Esophagus muscularis mucosa (tissue), 4 donors: ENCODE data around the gene ASB16. TPM values are rescaled to one million over a fixed set of nuclear protein-coding genes. Genes with fewer than 3 reads are reported as not detected.

Source experiments
- DNase-seq: peaks from one replicate; pipeline ENCODE4 v3.0.0-alpha.2; 2017; ENCODE audit errors: extremely low spot score
- H3K27ac ChIP-seq, 4 donors: fragments of 200-600 bp; sonication (generic); replicated peaks in 1 of 4; 1 replicate in 3 of 4; 2 replicates in 1 of 4; pipeline ENCODE4 v1.5.1; 2016 to 2019; ENCODE audit warnings: mild to moderate bottlenecking in 1 of 4
- H3K27me3 ChIP-seq, 4 donors: fragments of 200-600 bp; sonication (generic); one replicate each; pipeline versions ENCODE4 v1.5.1 to v1.6.0; 2016 to 2019
- H3K36me3 ChIP-seq, 4 donors: fragments of 200-600 bp; sonication (generic); one replicate each; pipeline ENCODE4 v1.5.1; 2016 to 2019
- H3K4me1 ChIP-seq, 4 donors: fragments of 200-600 bp; sonication (generic); one replicate each; pipeline ENCODE4 v1.5.1; 2016 to 2019
- H3K4me3 ChIP-seq, 4 donors: fragments of 200-600 bp; sonication (generic); 1 replicate in 2 of 4; 2 replicates in 2 of 4; pipeline ENCODE4 v1.5.1; 2016 to 2019; ENCODE audit warnings: mild to moderate bottlenecking in 4 of 4, moderate library complexity in 1 of 4
- H3K9me3 ChIP-seq, 4 donors: fragments of 200-600 bp; sonication (generic); 1 replicate in 3 of 4; 2 replicates in 1 of 4; pipeline ENCODE4 v1.5.1; 2016 to 2019
- CTCF ChIP-seq, 3 experiments: fragments of 200-600 bp in 2 of 3; fragments of 450-650 bp in 1 of 3; sonication (generic) in 2 of 3; IDR thresholded peaks; one replicate each; pipeline ENCODE4 v1.5.1; 2017 to 2019; ENCODE audit warnings: antibody characterized with exemption in 3 of 3, mild to moderate bottlenecking in 2 of 3, moderate library complexity in 1 of 3
- EP300 ChIP-seq: sonication (generic); formaldehyde crosslinking; IDR thresholded peaks from one replicate; pipeline ENCODE4 v1.6.1; 2017; ENCODE audit warnings: antibody characterized with exemption
- POLR2A ChIP-seq: fragments of 450-650 bp; IDR thresholded peaks from one replicate; pipeline ENCODE4 v1.6.1; 2017; ENCODE audit warnings: antibody characterized with exemption, moderate library complexity, mild to moderate bottlenecking, low read depth
- POLR2AphosphoS5 ChIP-seq, 2 donors: sonication (generic); formaldehyde crosslinking; IDR thresholded peaks; one replicate each; pipeline ENCODE4 v1.6.1; 2017; ENCODE audit warnings: antibody characterized with exemption in 2 of 2
- WGBS: methylation state at CpG from one replicate; pipeline ENCODE4 v1.1.5; 2018; 5-methylcytosine and 5-hydroxymethylcytosine counted together
- intact Hi-C: fragments of 100-400 bp; cut with DNase I; formaldehyde crosslinking; loops from one replicate; pipeline ENCODE4 v1.15.1; 2023
- total RNA-seq, 4 donors: library from RNA; depleted of rRNA; stranded (reverse); fragments of >200 nt; gene quantifications; one replicate each; pipeline versions ENCODE4 v1.1.0 to v1.2.1, GENCODE V29; 2016

Gene ASB16
- total RNA-seq, 4 donors from 2014 or later = 3.3 to 10.8 (median 6.0) TPM

- no peak for DNase-seq
- Histone ChIP-seq H3K9me3 (no peaks in the 10 kb centered on the region), H3K36me3 (peaks cover 34 to 91% (median 85%) of the 10 kb centered on the region in 4 donors), H3K4me1 (peaks cover 27 to 62% (median 44%) of the 10 kb centered on the region in 4 donors), H3K4me3 (no peak overlapping the region), H3K27me3 (peaks cover 0 to 8% (median 0%) of the 10 kb centered on the region in 4 donors), H3K27ac (no peak overlapping the region)
- no peak for TF ChIP-seq POLR2AphosphoS5 (IDR thresholded peaks at IDR 0.05)
- TF ChIP-seq CTCF (IDR thresholded peaks at IDR 0.05) = no peak
- TF ChIP-seq POLR2A = no peak
- TF ChIP-seq EP300 = no peak
- 75% methylated on average over 7 of the region's 31 CpGs for WGBS
- intact Hi-C loops = no loop called here
Observed at GRCh38 chr17:44212507-44213402, 42.3 kb downstream of the ASB16 start.

GRCh38 chr17:44213403-44214229, 43.1 kb downstream of the ASB16 start:
- intact Hi-C loops = no loop called here
- no peak for TF ChIP-seq EP300
- TF ChIP-seq POLR2A = no peak
- no peak for TF ChIP-seq CTCF (IDR thresholded peaks at IDR 0.05)
- no peak for TF ChIP-seq POLR2AphosphoS5 (IDR thresholded peaks at IDR 0.05)
- H3K36me3 ChIP-seq = peaks cover 30 to 83% (median 76%) of the 10 kb centered on the region in 4 donors
- H3K4me3 ChIP-seq = no peak overlapping the region
- H3K27me3 ChIP-seq = peaks cover 0 to 8% (median 0%) of the 10 kb centered on the region in 4 donors
- DNase-seq = no peak
- peaks cover 32 to 68% (median 50%) of the 10 kb centered on the region in 4 donors for H3K4me1 ChIP-seq
- no peaks in the 10 kb centered on the region for H3K9me3 ChIP-seq
- WGBS = 85% methylated on average over 12 of the region's 15 CpGs
- no peak overlapping the region for H3K27ac ChIP-seq

- peaks cover 27 to 77% (median 71%) of the 10 kb centered on the region in 4 donors for H3K36me3 ChIP-seq
- 100% methylated on average over 1 of the region's 1 CpG for WGBS
- intact Hi-C loops = no loop called here
Observed at GRCh38 chr17:44214230-44214494, 43.7 kb downstream of the ASB16 start.

GRCh38 chr17:44214896-44215295, 44.4 kb downstream of the ASB16 start:
- 95% methylated on average over 6 of the region's 6 CpGs for WGBS

More at GRCh38 chr17:44214230-44214494, 43.7 kb downstream of the ASB16 start:
- H3K9me3 ChIP-seq = no peaks in the 10 kb centered on the region
- H3K27me3 ChIP-seq = peaks cover 0 to 8% (median 0%) of the 10 kb centered on the region in 4 donors
- H3K4me1 ChIP-seq = peaks cover 32 to 68% (median 50%) of the 10 kb centered on the region in 4 donors
- no peak overlapping the region for H3K27ac ChIP-seq
- H3K4me3 ChIP-seq = no peak overlapping the region
- TF ChIP-seq CTCF (IDR thresholded peaks at IDR 0.05) (no peak), POLR2A (no peak), EP300 (no peak), POLR2AphosphoS5 (IDR thresholded peaks at IDR 0.05) (no peak)
- DNase-seq = no peak

More at GRCh38 chr17:44214896-44215295, 44.4 kb downstream of the ASB16 start:
- no peak for DNase-seq
- Histone ChIP-seq H3K9me3 (no peaks in the 10 kb centered on the region), H3K27me3 (peaks cover 0 to 5% (median 0%) of the 10 kb centered on the region in 4 donors), H3K27ac (no peak overlapping the region), H3K4me1 (peaks cover 30 to 66% (median 48%) of the 10 kb centered on the region in 4 donors), H3K4me3 (no peak overlapping the region), H3K36me3 (peaks cover 27 to 70% (median 65%) of the 10 kb centered on the region in 4 donors)
- TF ChIP-seq POLR2A (no peak), EP300 (no peak), CTCF (IDR thresholded peaks at IDR 0.05) (no peak)
- intact Hi-C loops = no loop called here
